Right renal pelvis (tissue), 4 donors: Measurements from ENCODE around the gene SPATA31E1. TPM values are rescaled to one million over a fixed set of nuclear protein-coding genes. Genes with fewer than 3 reads are reported as not detected.

Experiments
- DNase-seq, 4 donors: peaks; one replicate each; pipeline ENCODE4 v3.0.0-alpha.2; 2013; ENCODE audit warnings: low read depth in 4 of 4, low spot score in 3 of 4, missing footprints in 1 of 4
- polyA plus RNA-seq, 4 donors: library from polyadenylated mRNA; unstranded; fragments of 120-200 nt; gene quantifications; one replicate each; pipeline ENCODE4 v1.2.1, GENCODE V29; 2013; ENCODE audit not compliant: insufficient read length in 4 of 4

The SPATA31E1 gene
- polyA plus RNA-seq, 4 donors, result 0.01 TPM; not detected in 3

- no peak for DNase-seq
Measured at GRCh38 chr9:87862536-87863268, 20.0 kb upstream of the SPATA31E1 start.

GRCh38 chr9:87863882-87864465 lies 18.7 kb upstream of the SPATA31E1 start:
- no peak for DNase-seq

- DNase-seq, result no peak
Measured at GRCh38 chr9:87864915-87865314, 17.8 kb upstream of the SPATA31E1 start.

GRCh38 chr9:87865626-87866025 lies 17.1 kb upstream of the SPATA31E1 start:
- no peak for DNase-seq

GRCh38 chr9:87867391-87867790 lies 15.3 kb upstream of the SPATA31E1 start:
- DNase-seq, result no peak

- DNase-seq, result no peak
Measured at GRCh38 chr9:87868175-87868574, 14.5 kb upstream of the SPATA31E1 start.

GRCh38 chr9:87868635-87869034 lies 14.0 kb upstream of the SPATA31E1 start:
- no peak for DNase-seq

- DNase-seq, result no peak
Measured at GRCh38 chr9:87869082-87869481, 13.6 kb upstream of the SPATA31E1 start.

GRCh38 chr9:87871425-87872078 lies 11.1 kb upstream of the SPATA31E1 start:
- DNase-seq, result no peak

- no peak for DNase-seq
Measured at GRCh38 chr9:87872079-87872624, 10.5 kb upstream of the SPATA31E1 start.

GRCh38 chr9:87873607-87874303 lies 8.9 kb upstream of the SPATA31E1 start:
- DNase-seq, result no peak

GRCh38 chr9:87874304-87874623 lies 8.4 kb upstream of the SPATA31E1 start:
- DNase-seq, result peak in 1 of 4 donors; percentile 37

GRCh38 chr9:87875060-87875459 lies 7.6 kb upstream of the SPATA31E1 start:
- no peak for DNase-seq

- no peak for DNase-seq
Measured at GRCh38 chr9:87875831-87876545, 6.7 kb upstream of the SPATA31E1 start.

GRCh38 chr9:87876708-87877107 lies 6.0 kb upstream of the SPATA31E1 start:
- no peak for DNase-seq

- DNase-seq, result no peak
Measured at GRCh38 chr9:87878989-87879511, 3.6 kb upstream of the SPATA31E1 start.

- DNase-seq, result no peak
Measured at GRCh38 chr9:87880116-87880515, 2.6 kb upstream of the SPATA31E1 start.

- no peak for DNase-seq
Measured at GRCh38 chr9:87880683-87881082, 2.0 kb upstream of the SPATA31E1 start.

GRCh38 chr9:87883274-87883673 lies 597 bp downstream of the SPATA31E1 start:
- no peak for DNase-seq

- DNase-seq, result no peak
Measured at GRCh38 chr9:87883990-87884389, 1.3 kb downstream of the SPATA31E1 start.
